Measurements from ENCODE around the gene CNTNAP2.

The CNTNAP2 gene

GRCh38 chr7:148142660-148143248 lies 2026.2 kb downstream of the CNTNAP2 start:
- no peaks in the 10 kb centered on the region for H3K36me3 ChIP-seq (ENCODE audit: insufficient read depth, low read depth, low read length)
- H3K4me1 ChIP-seq (ENCODE audit: insufficient read depth, low read length) = no peaks in the 10 kb centered on the region
- H3K4me3 ChIP-seq (ENCODE audit: low read length) = no peak overlapping the region
- H3K9me3 ChIP-seq (ENCODE audit: insufficient read depth, low read depth, low read length) = peaks cover 12% of the 10 kb centered on the region; the same call in 1 of the 2 replicates
- no peak overlapping the region for H3K27ac ChIP-seq (ENCODE audit: low read length)
- H3K27me3 ChIP-seq (ENCODE audit: insufficient read depth, low read length) = no peaks in the 10 kb centered on the region
- H3K9ac ChIP-seq (ENCODE audit: low read depth, low read length) = no peak overlapping the region

- Histone ChIP-seq H3K9me3 (ENCODE audit: insufficient read depth, low read depth, low read length) (peaks cover 8% of the 10 kb centered on the region; the same call in 1 of the 2 replicates), H3K27ac (ENCODE audit: low read length) (no peak overlapping the region), H3K4me3 (ENCODE audit: low read length) (no peak overlapping the region), H3K27me3 (ENCODE audit: insufficient read depth, low read length) (no peaks in the 10 kb centered on the region), H3K36me3 (ENCODE audit: insufficient read depth, low read depth, low read length) (no peaks in the 10 kb centered on the region), H3K9ac (ENCODE audit: low read depth, low read length) (no peak overlapping the region), H3K4me1 (ENCODE audit: insufficient read depth, low read length) (no peaks in the 10 kb centered on the region)
Measured at GRCh38 chr7:148144827-148145226, 2028.2 kb downstream of the CNTNAP2 start.

DNA sequence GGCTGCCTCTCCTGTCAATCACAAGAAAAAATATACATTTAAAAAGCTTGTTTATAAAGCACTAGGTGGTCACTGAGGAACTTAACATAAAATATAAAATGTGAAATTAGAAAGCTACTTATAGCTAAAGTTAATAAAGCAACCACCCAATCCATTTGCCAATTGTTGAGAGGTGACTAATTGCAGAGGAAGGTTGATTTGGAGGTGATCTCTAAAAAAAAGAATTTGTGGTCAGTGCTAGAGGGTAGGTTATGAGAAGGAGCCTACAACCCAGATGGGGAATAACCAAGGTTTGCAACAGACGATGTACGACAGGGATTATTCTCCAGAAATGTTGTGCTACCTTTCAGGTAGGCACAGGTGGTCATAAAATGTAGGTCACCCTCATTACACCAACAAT lies 2029.7 kb downstream of the CNTNAP2 start:
- Histone ChIP-seq H3K4me1 (ENCODE audit: insufficient read depth, low read length) (no peaks in the 10 kb centered on the region), H3K9ac (ENCODE audit: low read depth, low read length) (no peak overlapping the region), H3K9me3 (ENCODE audit: insufficient read depth, low read depth, low read length) (no peaks in the 10 kb centered on the region), H3K27ac (ENCODE audit: low read length) (no peak overlapping the region), H3K36me3 (ENCODE audit: insufficient read depth, low read depth, low read length) (no peaks in the 10 kb centered on the region), H3K27me3 (ENCODE audit: insufficient read depth, low read length) (no peaks in the 10 kb centered on the region), H3K4me3 (ENCODE audit: low read length) (no peak overlapping the region)

GRCh38 chr7:148147438-148147837 lies 2030.8 kb downstream of the CNTNAP2 start:
- Histone ChIP-seq H3K36me3 (ENCODE audit: insufficient read depth, low read depth, low read length) (no peaks in the 10 kb centered on the region), H3K27me3 (ENCODE audit: insufficient read depth, low read length) (no peaks in the 10 kb centered on the region), H3K9ac (ENCODE audit: low read depth, low read length) (no peak overlapping the region), H3K4me1 (ENCODE audit: insufficient read depth, low read length) (no peaks in the 10 kb centered on the region), H3K4me3 (ENCODE audit: low read length) (no peak overlapping the region), H3K9me3 (ENCODE audit: insufficient read depth, low read depth, low read length) (peaks cover 6% of the 10 kb centered on the region; the same call in 1 of the 2 replicates), H3K27ac (ENCODE audit: low read length) (no peak overlapping the region)

DNA sequence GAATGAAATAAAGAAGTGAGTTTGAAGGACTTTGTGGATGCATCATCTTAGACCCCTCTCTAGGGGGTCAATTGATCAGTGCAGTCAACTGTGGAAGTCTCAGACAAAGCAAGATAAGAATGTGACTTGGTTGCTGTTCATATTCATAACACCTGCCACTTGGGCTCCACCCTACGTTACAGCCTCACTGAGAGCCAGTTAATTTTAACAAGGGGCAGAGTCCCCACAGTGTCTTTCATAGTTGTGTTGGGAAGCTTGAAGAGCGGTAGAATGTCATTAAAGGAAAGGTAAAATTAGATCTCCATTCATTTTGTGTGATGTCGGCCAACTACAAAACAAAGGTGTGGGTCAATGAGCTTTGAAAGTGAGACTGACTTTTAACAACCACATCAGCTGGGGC lies 2031.9 kb downstream of the CNTNAP2 start:
- no peak overlapping the region for H3K9ac ChIP-seq (ENCODE audit: low read depth, low read length)
- H3K27me3 ChIP-seq (ENCODE audit: insufficient read depth, low read length) = no peaks in the 10 kb centered on the region
- H3K4me1 ChIP-seq (ENCODE audit: insufficient read depth, low read length) = no peaks in the 10 kb centered on the region
- H3K4me3 ChIP-seq (ENCODE audit: low read length) = no peak overlapping the region
- H3K27ac ChIP-seq (ENCODE audit: low read length) = no peak overlapping the region
- no peaks in the 10 kb centered on the region for H3K36me3 ChIP-seq (ENCODE audit: insufficient read depth, low read depth, low read length)
- peaks cover 6% of the 10 kb centered on the region; the same call in 1 of the 2 replicates for H3K9me3 ChIP-seq (ENCODE audit: insufficient read depth, low read depth, low read length)

DNA sequence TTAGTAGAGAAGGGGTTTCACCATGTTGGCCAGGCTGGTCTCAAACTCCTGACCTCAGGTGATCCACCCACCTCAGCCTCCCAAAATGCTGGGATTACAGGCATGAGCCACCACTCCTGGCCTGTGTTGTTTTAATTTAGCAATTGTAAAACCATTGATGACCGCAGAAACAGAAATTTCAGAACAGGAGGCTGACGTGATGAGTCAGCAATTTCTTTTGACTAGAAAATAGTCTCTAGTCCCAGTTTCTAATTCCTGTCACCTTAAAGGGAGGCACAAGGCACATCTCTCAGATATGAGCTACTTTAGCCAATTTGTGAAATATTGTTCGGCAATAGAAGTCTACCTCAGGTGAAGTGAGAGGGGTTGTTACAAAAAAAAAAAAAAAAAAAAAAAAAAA lies 2033.1 kb downstream of the CNTNAP2 start:
- no peaks in the 10 kb centered on the region for H3K36me3 ChIP-seq (ENCODE audit: insufficient read depth, low read depth, low read length)
- H3K9me3 ChIP-seq (ENCODE audit: insufficient read depth, low read depth, low read length) = peaks cover 6% of the 10 kb centered on the region; the same call in 1 of the 2 replicates
- H3K27ac ChIP-seq (ENCODE audit: low read length) = no peak overlapping the region
- no peak overlapping the region for H3K9ac ChIP-seq (ENCODE audit: low read depth, low read length)
- no peaks in the 10 kb centered on the region for H3K4me1 ChIP-seq (ENCODE audit: insufficient read depth, low read length)
- no peaks in the 10 kb centered on the region for H3K27me3 ChIP-seq (ENCODE audit: insufficient read depth, low read length)
- H3K4me3 ChIP-seq (ENCODE audit: low read length) = no peak overlapping the region

- no peak overlapping the region for H3K27ac ChIP-seq (ENCODE audit: low read length)
- no peak overlapping the region for H3K9ac ChIP-seq (ENCODE audit: low read depth, low read length)
- H3K9me3 ChIP-seq (ENCODE audit: insufficient read depth, low read depth, low read length) = peaks cover 6% of the 10 kb centered on the region; the same call in 1 of the 2 replicates
- H3K4me1 ChIP-seq (ENCODE audit: insufficient read depth, low read length) = no peaks in the 10 kb centered on the region
- no peaks in the 10 kb centered on the region for H3K27me3 ChIP-seq (ENCODE audit: insufficient read depth, low read length)
- H3K4me3 ChIP-seq (ENCODE audit: low read length) = no peak overlapping the region
- H3K36me3 ChIP-seq (ENCODE audit: insufficient read depth, low read depth, low read length) = no peaks in the 10 kb centered on the region
Measured at GRCh38 chr7:148151778-148152177, 2035.2 kb downstream of the CNTNAP2 start.

- Histone ChIP-seq H3K9ac (ENCODE audit: low read depth, low read length) (no peak overlapping the region), H3K9me3 (ENCODE audit: insufficient read depth, low read depth, low read length) (peaks cover 6% of the 10 kb centered on the region; the same call in 1 of the 2 replicates), H3K27me3 (ENCODE audit: insufficient read depth, low read length) (no peaks in the 10 kb centered on the region), H3K4me3 (ENCODE audit: low read length) (no peak overlapping the region), H3K27ac (ENCODE audit: low read length) (no peak overlapping the region), H3K4me1 (ENCODE audit: insufficient read depth, low read length) (no peaks in the 10 kb centered on the region), H3K36me3 (ENCODE audit: insufficient read depth, low read depth, low read length) (no peaks in the 10 kb centered on the region)
Measured at GRCh38 chr7:148153616-148154284, 2037.1 kb downstream of the CNTNAP2 start.

- H3K27me3 ChIP-seq (ENCODE audit: insufficient read depth, low read length) = no peaks in the 10 kb centered on the region
- no peak overlapping the region for H3K4me3 ChIP-seq (ENCODE audit: low read length)
- H3K9ac ChIP-seq (ENCODE audit: low read depth, low read length) = no peak overlapping the region
- peaks cover 6% of the 10 kb centered on the region; the same call in 1 of the 2 replicates for H3K9me3 ChIP-seq (ENCODE audit: insufficient read depth, low read depth, low read length)
- no peaks in the 10 kb centered on the region for H3K36me3 ChIP-seq (ENCODE audit: insufficient read depth, low read depth, low read length)
- no peak overlapping the region for H3K27ac ChIP-seq (ENCODE audit: low read length)
- no peaks in the 10 kb centered on the region for H3K4me1 ChIP-seq (ENCODE audit: insufficient read depth, low read length)
Measured at GRCh38 chr7:148155000-148155399, 2038.4 kb downstream of the CNTNAP2 start.

GRCh38 chr7:148155826-148156225 lies 2039.2 kb downstream of the CNTNAP2 start:
- no peaks in the 10 kb centered on the region for H3K4me1 ChIP-seq (ENCODE audit: insufficient read depth, low read length)
- H3K27me3 ChIP-seq (ENCODE audit: insufficient read depth, low read length) = no peaks in the 10 kb centered on the region
- H3K9ac ChIP-seq (ENCODE audit: low read depth, low read length) = no peak overlapping the region
- H3K4me3 ChIP-seq (ENCODE audit: low read length) = no peak overlapping the region
- H3K9me3 ChIP-seq (ENCODE audit: insufficient read depth, low read depth, low read length) = peaks cover 6% of the 10 kb centered on the region; the same call in 1 of the 2 replicates
- H3K36me3 ChIP-seq (ENCODE audit: insufficient read depth, low read depth, low read length) = no peaks in the 10 kb centered on the region
- H3K27ac ChIP-seq (ENCODE audit: low read length) = no peak overlapping the region

- H3K9ac ChIP-seq (ENCODE audit: low read depth, low read length) = no peak overlapping the region
- H3K4me3 ChIP-seq (ENCODE audit: low read length) = no peak overlapping the region
- no peak overlapping the region for H3K27ac ChIP-seq (ENCODE audit: low read length)
- H3K27me3 ChIP-seq (ENCODE audit: insufficient read depth, low read length) = no peaks in the 10 kb centered on the region
- peaks cover 6% of the 10 kb centered on the region; the same call in 1 of the 2 replicates for H3K9me3 ChIP-seq (ENCODE audit: insufficient read depth, low read depth, low read length)
- H3K4me1 ChIP-seq (ENCODE audit: insufficient read depth, low read length) = no peaks in the 10 kb centered on the region
- no peaks in the 10 kb centered on the region for H3K36me3 ChIP-seq (ENCODE audit: insufficient read depth, low read depth, low read length)
Measured at GRCh38 chr7:148156233-148156632, 2039.6 kb downstream of the CNTNAP2 start.

DNA sequence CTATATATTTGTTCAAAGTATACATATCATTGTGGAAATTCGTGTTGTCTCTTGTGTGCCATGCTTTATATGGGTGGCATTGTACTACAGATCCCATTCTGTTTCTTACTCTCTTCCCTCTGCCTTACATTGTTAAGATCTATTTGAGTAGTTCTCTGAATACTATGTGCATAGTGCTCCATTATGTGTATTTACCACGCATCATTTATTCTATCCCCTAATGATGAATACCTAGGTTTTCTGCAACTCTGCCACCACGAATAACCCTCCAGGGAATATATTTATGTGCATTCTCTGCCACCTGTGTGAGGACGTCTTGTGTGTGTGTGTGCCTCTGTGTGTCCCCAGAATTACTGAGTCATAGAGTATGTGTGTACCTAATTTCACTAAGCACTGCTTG lies 2042.7 kb downstream of the CNTNAP2 start:
- Histone ChIP-seq H3K36me3 (ENCODE audit: insufficient read depth, low read depth, low read length) (no peaks in the 10 kb centered on the region), H3K9me3 (ENCODE audit: insufficient read depth, low read depth, low read length) (no peaks in the 10 kb centered on the region), H3K4me1 (ENCODE audit: insufficient read depth, low read length) (no peaks in the 10 kb centered on the region), H3K4me3 (ENCODE audit: low read length) (no peak overlapping the region), H3K27me3 (ENCODE audit: insufficient read depth, low read length) (no peaks in the 10 kb centered on the region), H3K9ac (ENCODE audit: low read depth, low read length) (no peak overlapping the region), H3K27ac (ENCODE audit: low read length) (no peak overlapping the region)
